Sigmoid colon (tissue), 7 donors: ENCODE data around the gene KDR. TPM values are rescaled to one million over a fixed set of nuclear protein-coding genes. Genes with fewer than 3 reads are reported as not detected.

Source experiments
- DNase-seq: peaks from one replicate; pipeline ENCODE4 v3.0.0-alpha.2; 2019
- H3K27ac ChIP-seq, 4 donors: fragments of 200-600 bp; sonication (generic); one replicate each; pipeline ENCODE4 v1.5.1; 2016 to 2019; ENCODE audit warnings: mild to moderate bottlenecking in 1 of 4
- H3K27me3 ChIP-seq, 3 donors: fragments of 200-600 bp; sonication (generic); one replicate each; pipeline ENCODE4 v1.5.1; 2019; ENCODE audit warnings: mild to moderate bottlenecking in 1 of 3
- H3K36me3 ChIP-seq, 4 donors: fragments of 200-600 bp; sonication (generic); one replicate each; pipeline ENCODE4 v1.5.1; 2016 to 2019
- H3K4me1 ChIP-seq, 4 donors: fragments of 200-600 bp; sonication (generic); one replicate each; pipeline ENCODE4 v1.5.1; 2017 to 2019
- H3K4me3 ChIP-seq, 4 donors: fragments of 200-600 bp; sonication (generic); one replicate each; pipeline ENCODE4 v1.5.1; 2017 to 2019; ENCODE audit warnings: mild to moderate bottlenecking in 2 of 4, moderate library complexity in 1 of 4
- H3K9me3 ChIP-seq, 4 donors: fragments of 200-600 bp in 3 of 4; sonication (generic) in 3 of 4; one replicate each; pipeline versions ENCODE4 v1.5.1 to v1.6.1; 2013 to 2019
- CTCF ChIP-seq, 4 experiments: fragments of 450-650 bp in 3 of 4; fragments of 200-600 bp in 1 of 4; IDR thresholded peaks; one replicate each; pipeline ENCODE4 v1.5.1; 2016 to 2019; ENCODE audit warnings: antibody characterized with exemption in 4 of 4, mild to moderate bottlenecking in 3 of 4, moderate library complexity in 2 of 4
- EP300 ChIP-seq, 4 donors: sonication (generic); formaldehyde crosslinking; IDR thresholded peaks; one replicate each; pipeline ENCODE4 v1.6.1; 2017; ENCODE audit warnings: antibody characterized with exemption in 4 of 4
- POLR2A ChIP-seq, 2 donors: fragments of 450-650 bp; IDR thresholded peaks; one replicate each; pipeline ENCODE4 v1.6.1; 2016; ENCODE audit warnings: antibody characterized with exemption in 2 of 2, mild to moderate bottlenecking in 2 of 2, moderate library complexity in 2 of 2
- POLR2AphosphoS5 ChIP-seq, 4 donors: sonication (generic); formaldehyde crosslinking; IDR thresholded peaks; one replicate each; pipeline ENCODE4 v1.6.1; 2017; ENCODE audit warnings: antibody characterized with exemption in 4 of 4
- WGBS, 2 donors: extraction: QIAGEN DNeasy Blood & Tissue Kit; methylation state at CpG; one replicate each; pipeline ENCODE4 v1.1.7; 2013; 5-methylcytosine and 5-hydroxymethylcytosine counted together
- intact Hi-C: fragments of 100-400 bp; cut with DNase I; formaldehyde crosslinking; loops from one replicate; pipeline ENCODE4 v1.15.1; 2023
- polyA plus RNA-seq, 3 donors: library from polyadenylated mRNA; stranded (reverse); fragments of 200-250 nt; gene quantifications; one replicate each; pipeline ENCODE4 v1.2.3, GENCODE V29; 2013
- total RNA-seq, 4 donors: library from RNA; depleted of rRNA; stranded (reverse); fragments of >200 nt; gene quantifications; one replicate each; pipeline ENCODE4 v1.1.0, GENCODE V29; 2016
- donor health status: healthy with polysubstance abuse.
- donor health status: Bipolar disorder and iron deficiency.
- donor health status: healthy.

Gene KDR
- total and polyA plus RNA-seq, 7 donors: 0.69 to 14.2 (median 9.9) TPM

- Histone ChIP-seq H3K4me3 (no peak overlapping the region), H3K9me3 (no peaks in the 10 kb centered on the region), H3K4me1 (no peaks in the 10 kb centered on the region), H3K27ac (no peak overlapping the region), H3K36me3 (no peaks in the 10 kb centered on the region), H3K27me3 (no peaks in the 10 kb centered on the region)
- no peak for DNase-seq
- no peak for TF ChIP-seq POLR2A (IDR thresholded peaks at IDR 0.05)
- no peak for TF ChIP-seq POLR2AphosphoS5 (IDR thresholded peaks at IDR 0.05)
- TF ChIP-seq CTCF (IDR thresholded peaks at IDR 0.05): no peak
- TF ChIP-seq EP300 (IDR thresholded peaks at IDR 0.05): no peak
- intact Hi-C loops: no loop called here
- WGBS, 2 donors: 65 to 77% methylated on average over 3 of the region's 3 CpGs
Measured at GRCh38 chr4:55096045-55096444, 29.4 kb downstream of the KDR start.

- no peak for TF ChIP-seq POLR2AphosphoS5 (IDR thresholded peaks at IDR 0.05)
- TF ChIP-seq CTCF (IDR thresholded peaks at IDR 0.05): no peak
- no peak for TF ChIP-seq POLR2A (IDR thresholded peaks at IDR 0.05)
- no peak for TF ChIP-seq EP300 (IDR thresholded peaks at IDR 0.05)
- Histone ChIP-seq H3K27ac (no peak overlapping the region), H3K4me3 (no peak overlapping the region), H3K36me3 (no peaks in the 10 kb centered on the region), H3K9me3 (no peaks in the 10 kb centered on the region), H3K4me1 (no peaks in the 10 kb centered on the region), H3K27me3 (no peaks in the 10 kb centered on the region)
- DNase-seq: no peak
- intact Hi-C loops: no loop called here
- 95 to 96% methylated on average over 2 of the region's 2 CpGs for WGBS, 2 donors
Measured at GRCh38 chr4:55092504-55092903, 32.9 kb downstream of the KDR start.

- intact Hi-C loops: no loop called here
- no peaks in the 10 kb centered on the region for H3K27me3 ChIP-seq
- H3K36me3 ChIP-seq: no peaks in the 10 kb centered on the region
- no peak for TF ChIP-seq EP300 (IDR thresholded peaks at IDR 0.05)
- TF ChIP-seq CTCF (IDR thresholded peaks at IDR 0.05): no peak
- H3K9me3 ChIP-seq: no peaks in the 10 kb centered on the region
- DNase-seq: no peak
- 89 to 90% methylated on average over 6 of the region's 6 CpGs for WGBS, 2 donors
- no peaks in the 10 kb centered on the region for H3K4me1 ChIP-seq
- no peak overlapping the region for H3K27ac ChIP-seq
- H3K4me3 ChIP-seq: no peak overlapping the region
Measured at GRCh38 chr4:55089916-55090315, 35.5 kb downstream of the KDR start.

- intact Hi-C loops: no loop called here
- DNase-seq: no peak
- no peaks in the 10 kb centered on the region for H3K4me1 ChIP-seq
- H3K9me3 ChIP-seq: no peaks in the 10 kb centered on the region
- no peak overlapping the region for H3K27ac ChIP-seq
- no peaks in the 10 kb centered on the region for H3K27me3 ChIP-seq
- no peaks in the 10 kb centered on the region for H3K36me3 ChIP-seq
- 7 to 30% methylated on average over 1 of the region's 1 CpG for WGBS, 2 donors
- TF ChIP-seq POLR2AphosphoS5 (IDR thresholded peaks at IDR 0.05) (no peak), POLR2A (IDR thresholded peaks at IDR 0.05) (no peak), EP300 (IDR thresholded peaks at IDR 0.05) (no peak), CTCF (IDR thresholded peaks at IDR 0.05) (no peak)
- no peak overlapping the region for H3K4me3 ChIP-seq
Measured at GRCh38 chr4:55087913-55088260, 37.5 kb downstream of the KDR start.

GRCh38 chr4:55087009-55087912 is 38.1 kb downstream of the KDR start:
- intact Hi-C loops: no loop called here
- no peak overlapping the region for H3K4me3 ChIP-seq
- no peaks in the 10 kb centered on the region for H3K9me3 ChIP-seq
- no peak overlapping the region for H3K27ac ChIP-seq
- 59 to 69% methylated on average over 8 of the region's 8 CpGs for WGBS, 2 donors
- no peaks in the 10 kb centered on the region for H3K4me1 ChIP-seq
- H3K36me3 ChIP-seq: no peaks in the 10 kb centered on the region
- no peak for DNase-seq
- TF ChIP-seq CTCF (IDR thresholded peaks at IDR 0.05) (no peak), POLR2A (IDR thresholded peaks at IDR 0.05) (no peak), POLR2AphosphoS5 (IDR thresholded peaks at IDR 0.05) (no peak), EP300 (IDR thresholded peaks at IDR 0.05) (no peak)
- no peaks in the 10 kb centered on the region for H3K27me3 ChIP-seq
